GM12872 (cell line): ENCODE results near the gene SSH3.

Source experiments
- TF ChIP-seq, protein P1 (sequence below): IDR thresholded peaks from 3 replicates; pipeline ENCODE4 v1.5.1; 2011; ENCODE audit warnings: low read depth, mild to moderate bottlenecking, low read length, moderate library complexity; ENCODE audit not compliant: insufficient read depth

The SSH3 gene

DNA sequence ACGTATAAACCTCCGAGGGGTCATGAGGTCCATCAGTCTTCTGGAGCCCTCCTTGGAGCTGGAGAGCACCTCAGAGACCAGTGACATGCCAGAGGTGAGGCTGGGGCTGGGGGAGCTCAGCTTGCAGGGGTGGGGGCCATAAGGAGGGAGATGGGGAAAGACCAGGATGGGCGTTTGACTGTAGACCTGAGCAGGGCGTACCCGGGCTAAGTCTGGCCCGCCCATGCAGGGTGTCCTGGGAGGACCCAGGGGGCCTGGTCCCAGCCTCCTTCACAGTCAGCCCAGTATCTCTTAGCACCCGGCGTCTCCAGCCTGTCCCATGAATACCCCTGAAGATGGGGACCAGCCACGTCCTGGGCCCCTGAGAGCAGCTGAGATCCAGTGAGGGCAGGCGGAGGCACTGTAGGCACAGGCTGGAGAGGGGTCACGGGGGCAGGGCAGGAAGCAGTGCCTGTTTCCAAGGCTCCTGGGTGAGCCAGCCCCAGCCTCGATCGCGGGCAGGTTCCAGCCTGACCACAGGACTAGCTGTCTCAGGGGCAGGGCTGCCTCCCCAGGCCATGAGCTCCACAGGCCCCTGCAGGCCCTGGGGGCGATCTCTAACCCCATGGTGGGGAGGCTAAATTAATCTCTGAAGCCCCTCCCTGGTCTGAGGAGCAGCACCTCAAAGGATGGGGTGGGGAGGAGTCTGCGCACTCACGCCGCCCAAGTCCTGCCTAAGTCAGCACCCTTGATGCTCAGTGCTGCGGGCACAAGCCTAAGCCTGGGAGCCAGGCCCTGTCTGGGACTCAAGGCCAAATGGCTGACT lies 7.1 kb downstream of the SSH3 start:
- TF ChIP-seq, protein P1, sequence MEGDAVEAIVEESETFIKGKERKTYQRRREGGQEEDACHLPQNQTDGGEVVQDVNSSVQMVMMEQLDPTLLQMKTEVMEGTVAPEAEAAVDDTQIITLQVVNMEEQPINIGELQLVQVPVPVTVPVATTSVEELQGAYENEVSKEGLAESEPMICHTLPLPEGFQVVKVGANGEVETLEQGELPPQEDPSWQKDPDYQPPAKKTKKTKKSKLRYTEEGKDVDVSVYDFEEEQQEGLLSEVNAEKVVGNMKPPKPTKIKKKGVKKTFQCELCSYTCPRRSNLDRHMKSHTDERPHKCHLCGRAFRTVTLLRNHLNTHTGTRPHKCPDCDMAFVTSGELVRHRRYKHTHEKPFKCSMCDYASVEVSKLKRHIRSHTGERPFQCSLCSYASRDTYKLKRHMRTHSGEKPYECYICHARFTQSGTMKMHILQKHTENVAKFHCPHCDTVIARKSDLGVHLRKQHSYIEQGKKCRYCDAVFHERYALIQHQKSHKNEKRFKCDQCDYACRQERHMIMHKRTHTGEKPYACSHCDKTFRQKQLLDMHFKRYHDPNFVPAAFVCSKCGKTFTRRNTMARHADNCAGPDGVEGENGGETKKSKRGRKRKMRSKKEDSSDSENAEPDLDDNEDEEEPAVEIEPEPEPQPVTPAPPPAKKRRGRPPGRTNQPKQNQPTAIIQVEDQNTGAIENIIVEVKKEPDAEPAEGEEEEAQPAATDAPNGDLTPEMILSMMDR = no peak

DNA sequence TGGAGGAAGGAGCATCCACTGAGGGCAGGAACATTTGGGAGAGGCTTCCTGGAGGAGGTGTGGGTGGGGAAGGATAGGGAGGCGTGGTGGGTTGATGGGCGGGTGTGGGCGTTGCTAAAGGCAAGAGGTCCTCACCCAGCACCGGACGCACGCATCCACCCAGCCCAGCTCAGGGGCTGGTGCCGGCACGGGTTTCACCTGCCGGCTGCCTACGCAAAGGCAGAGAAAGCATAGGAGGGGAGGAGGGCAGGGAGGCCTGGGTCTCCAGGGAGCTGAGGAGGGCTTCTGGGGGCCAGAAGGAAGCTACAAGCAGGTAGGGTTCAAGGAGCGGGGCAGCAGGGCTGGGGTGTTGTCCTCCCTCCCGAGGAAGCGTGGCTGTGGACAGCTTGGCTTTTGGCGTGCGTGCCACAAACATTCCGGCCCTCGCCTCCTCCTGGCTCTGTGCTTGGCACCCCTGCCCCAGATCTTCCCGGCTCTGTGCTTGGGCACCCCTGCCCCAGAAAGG lies 7.8 kb downstream of the SSH3 start:
- TF ChIP-seq, protein P1 = no peak

DNA sequence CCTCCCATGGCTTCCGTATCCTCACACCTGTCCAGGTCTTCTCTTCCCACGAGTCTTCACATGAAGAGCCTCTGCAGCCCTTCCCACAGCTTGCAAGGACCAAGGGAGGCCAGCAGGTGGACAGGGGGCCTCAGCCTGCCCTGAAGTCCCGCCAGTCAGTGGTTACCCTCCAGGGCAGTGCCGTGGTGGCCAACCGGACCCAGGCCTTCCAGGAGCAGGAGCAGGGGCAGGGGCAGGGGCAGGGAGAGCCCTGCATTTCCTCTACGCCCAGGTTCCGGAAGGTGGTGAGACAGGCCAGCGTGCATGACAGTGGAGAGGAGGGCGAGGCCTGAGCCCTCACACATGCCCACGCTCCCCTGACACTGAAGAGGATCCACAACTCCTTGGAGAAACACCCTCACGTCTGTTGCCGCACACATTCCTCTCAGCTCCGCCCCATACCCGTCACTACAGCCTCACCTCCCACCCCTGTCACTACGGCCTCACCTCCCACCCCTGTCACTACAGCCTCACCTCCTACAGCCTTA lies 8.3 kb downstream of the SSH3 start:
- TF ChIP-seq, protein P1 = no peak

DNA sequence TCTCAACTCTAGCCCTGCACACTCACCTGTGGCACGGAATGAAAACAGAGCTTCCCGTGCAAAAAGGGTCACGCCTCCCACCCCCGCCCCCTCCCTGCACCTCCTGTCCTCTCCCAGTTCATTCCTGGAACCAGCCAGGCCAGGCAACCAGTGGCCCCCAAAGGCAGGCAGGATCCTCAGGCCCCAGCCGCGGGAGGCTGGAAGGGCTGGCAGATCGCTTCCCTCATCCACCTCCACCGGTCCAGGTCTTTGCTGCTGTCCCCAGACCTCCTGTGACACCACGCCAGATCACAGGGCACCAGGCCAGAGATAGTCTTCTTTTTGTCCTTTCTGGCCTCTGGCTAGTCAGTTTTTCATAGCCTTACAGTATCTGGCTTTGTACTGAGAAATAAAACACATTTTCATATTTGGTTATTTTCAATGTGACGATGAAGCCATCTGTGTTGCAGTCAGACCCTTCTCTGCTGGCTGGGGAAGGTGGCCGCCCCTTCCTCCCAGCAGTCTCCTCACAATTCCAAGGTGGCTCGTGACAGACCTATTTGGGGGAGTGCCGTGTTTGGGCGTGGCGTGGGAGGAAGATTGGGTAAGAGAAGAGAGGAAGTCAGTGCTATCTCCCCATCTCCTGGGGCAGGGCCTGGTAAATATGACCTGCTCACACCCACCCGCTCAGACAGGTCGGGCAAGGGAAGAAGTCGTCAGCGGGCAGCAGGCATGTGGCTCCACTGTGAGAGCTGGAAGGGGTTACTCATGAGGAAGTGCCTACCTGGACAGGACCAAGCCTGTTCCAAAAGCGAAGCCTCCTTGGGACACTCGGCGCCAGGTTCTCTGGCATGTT lies 9.1 kb downstream of the SSH3 start:
- TF ChIP-seq, protein P1 = no peak

DNA sequence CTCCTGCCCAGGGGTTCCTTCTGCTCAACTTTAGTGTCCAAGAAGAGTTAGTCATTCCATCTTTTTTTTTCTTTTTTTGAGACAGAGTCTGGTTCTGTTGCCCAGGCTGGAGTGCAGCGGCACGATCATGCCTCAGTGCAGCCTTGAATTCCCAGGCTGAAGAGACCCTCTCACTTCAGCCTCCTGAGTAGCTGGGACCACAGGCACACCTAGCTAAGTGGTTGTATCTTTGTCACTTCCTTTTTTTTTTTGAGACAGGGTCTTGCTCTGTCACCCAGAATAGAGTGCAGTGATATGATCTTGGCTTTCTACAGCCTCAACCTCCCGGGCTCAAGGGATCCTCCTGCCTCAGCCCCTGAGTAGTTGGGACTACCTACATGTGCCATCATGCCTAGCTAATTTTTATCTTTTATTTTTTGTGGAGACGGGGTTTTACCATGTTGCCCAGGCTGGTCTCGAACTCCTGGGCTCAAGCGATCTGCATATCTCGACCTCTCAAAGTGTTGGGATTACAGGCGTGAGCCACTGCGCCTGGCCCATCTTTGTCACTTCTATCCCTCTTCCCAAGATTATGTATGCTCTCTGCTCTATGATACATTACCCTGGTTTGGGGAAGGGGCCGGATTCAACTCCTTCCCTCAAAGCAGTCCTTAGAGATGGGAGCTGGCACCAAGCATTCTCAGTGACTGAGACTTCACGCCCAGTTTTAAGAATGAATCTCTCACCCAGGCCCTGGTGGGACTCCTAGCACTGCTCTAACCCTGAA lies 10.0 kb downstream of the SSH3 start:
- TF ChIP-seq, protein P1 = no peak

DNA sequence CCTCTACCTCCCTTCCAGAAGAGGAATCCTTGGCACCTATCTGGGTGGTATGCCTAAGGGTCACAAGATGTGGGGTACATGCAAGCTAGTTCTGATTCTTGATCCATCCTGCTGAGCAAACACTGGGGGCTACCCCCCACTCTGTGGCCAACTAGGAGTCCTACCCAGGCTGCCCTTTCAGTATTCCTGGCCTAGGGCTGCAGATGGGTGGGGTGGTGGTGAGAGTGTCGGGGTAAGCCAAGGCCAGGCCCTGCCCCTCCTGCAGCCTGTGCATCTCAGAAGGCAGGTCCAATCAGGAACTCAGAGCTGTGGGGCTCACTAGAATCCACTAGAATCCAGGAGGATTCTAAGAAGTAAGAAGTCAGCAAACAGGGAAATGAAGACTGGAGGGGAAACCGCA lies 10.9 kb downstream of the SSH3 start:
- TF ChIP-seq, protein P1 = no peak

DNA sequence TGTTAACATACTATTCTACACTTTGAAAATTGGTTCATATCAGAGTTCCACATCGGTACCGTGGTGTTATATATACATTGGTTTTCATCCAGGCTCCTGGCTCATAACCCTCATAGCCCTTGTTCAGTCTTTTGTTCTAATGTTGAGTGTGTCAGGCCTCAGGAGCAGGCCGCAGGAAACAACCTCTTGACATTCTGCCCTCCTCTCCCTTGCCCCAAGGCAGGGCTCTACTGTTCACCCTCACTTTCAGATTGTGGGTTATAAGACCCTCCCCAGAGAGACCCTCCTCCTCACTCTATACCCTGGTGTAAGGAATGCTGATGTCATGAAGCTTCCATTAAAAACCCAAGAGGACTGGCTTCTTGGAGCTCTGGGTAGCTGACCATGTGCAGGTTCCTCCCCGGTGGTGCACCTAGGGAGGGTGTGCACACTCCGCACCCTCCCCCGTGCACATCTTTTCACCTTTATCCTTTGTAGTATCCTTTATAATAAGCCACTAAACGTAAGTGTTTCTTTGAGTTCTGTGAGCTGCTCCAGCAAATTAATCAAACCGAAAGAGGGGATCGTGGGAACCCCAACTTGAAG lies 12.1 kb downstream of the SSH3 start:
- TF ChIP-seq, protein P1 = no peak
